ENCODE measurements around the gene CEP70. TPM values are rescaled to one million over a fixed set of nuclear protein-coding genes. Genes with fewer than 3 reads are reported as not detected.

Gene CEP70
- total RNA-seq, 4 donors from 2014 or later: 11.2 to 57.8 (median 23.0) TPM

DNA sequence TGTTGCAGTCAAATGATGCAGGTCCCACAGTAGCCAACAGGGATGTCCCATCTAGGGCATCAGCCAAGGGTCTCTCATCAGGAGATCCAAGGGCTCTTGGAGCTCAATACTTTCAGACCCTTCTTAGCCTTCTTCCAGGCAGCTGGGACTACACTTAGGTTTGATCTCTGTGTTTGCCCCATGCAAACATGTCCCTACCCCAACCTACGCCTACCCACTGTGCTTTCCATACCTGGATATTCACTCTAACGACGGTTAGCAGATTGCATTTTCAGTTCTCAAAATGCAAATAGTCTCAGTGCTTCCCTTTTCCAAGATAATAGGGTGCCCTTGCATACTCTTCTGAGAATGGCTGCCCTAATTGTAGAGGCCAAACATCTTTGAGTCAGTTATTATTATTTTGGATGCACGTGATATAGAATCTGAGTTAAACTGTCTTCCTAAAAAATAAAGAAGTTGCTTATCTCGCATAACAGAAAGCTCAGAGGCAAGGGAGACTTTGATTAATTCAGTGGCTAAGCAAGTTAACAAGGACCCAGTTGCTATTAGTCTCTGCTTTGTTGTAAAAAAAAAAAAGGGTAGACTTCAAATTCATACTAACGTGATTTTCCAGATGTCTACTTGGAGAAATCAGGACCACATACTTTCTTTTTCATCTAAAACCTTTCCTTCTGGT lies 1.0 kb upstream of the CEP70 start:
- peak overlapping the region in 3 of 4 donors; percentile 83 to 97 (median 95) for H3K27ac ChIP-seq
- no peak for TF ChIP-seq POLR2A (IDR thresholded peaks at IDR 0.05)
- TF ChIP-seq, protein P1, sequence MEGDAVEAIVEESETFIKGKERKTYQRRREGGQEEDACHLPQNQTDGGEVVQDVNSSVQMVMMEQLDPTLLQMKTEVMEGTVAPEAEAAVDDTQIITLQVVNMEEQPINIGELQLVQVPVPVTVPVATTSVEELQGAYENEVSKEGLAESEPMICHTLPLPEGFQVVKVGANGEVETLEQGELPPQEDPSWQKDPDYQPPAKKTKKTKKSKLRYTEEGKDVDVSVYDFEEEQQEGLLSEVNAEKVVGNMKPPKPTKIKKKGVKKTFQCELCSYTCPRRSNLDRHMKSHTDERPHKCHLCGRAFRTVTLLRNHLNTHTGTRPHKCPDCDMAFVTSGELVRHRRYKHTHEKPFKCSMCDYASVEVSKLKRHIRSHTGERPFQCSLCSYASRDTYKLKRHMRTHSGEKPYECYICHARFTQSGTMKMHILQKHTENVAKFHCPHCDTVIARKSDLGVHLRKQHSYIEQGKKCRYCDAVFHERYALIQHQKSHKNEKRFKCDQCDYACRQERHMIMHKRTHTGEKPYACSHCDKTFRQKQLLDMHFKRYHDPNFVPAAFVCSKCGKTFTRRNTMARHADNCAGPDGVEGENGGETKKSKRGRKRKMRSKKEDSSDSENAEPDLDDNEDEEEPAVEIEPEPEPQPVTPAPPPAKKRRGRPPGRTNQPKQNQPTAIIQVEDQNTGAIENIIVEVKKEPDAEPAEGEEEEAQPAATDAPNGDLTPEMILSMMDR (IDR thresholded peaks at IDR 0.05): no peak
- H3K27me3 ChIP-seq: no peaks in the 10 kb centered on the region
- H3K9me3 ChIP-seq: no peaks in the 10 kb centered on the region
- peak overlapping the region in 3 of 4 donors; percentile 59 to 85 (median 82) for H3K4me3 ChIP-seq
- peaks cover 0 to 17% (median 0%) of the 10 kb centered on the region in 4 donors for H3K4me1 ChIP-seq
- H3K36me3 ChIP-seq: no peaks in the 10 kb centered on the region
- DNase-seq: no peak

DNA sequence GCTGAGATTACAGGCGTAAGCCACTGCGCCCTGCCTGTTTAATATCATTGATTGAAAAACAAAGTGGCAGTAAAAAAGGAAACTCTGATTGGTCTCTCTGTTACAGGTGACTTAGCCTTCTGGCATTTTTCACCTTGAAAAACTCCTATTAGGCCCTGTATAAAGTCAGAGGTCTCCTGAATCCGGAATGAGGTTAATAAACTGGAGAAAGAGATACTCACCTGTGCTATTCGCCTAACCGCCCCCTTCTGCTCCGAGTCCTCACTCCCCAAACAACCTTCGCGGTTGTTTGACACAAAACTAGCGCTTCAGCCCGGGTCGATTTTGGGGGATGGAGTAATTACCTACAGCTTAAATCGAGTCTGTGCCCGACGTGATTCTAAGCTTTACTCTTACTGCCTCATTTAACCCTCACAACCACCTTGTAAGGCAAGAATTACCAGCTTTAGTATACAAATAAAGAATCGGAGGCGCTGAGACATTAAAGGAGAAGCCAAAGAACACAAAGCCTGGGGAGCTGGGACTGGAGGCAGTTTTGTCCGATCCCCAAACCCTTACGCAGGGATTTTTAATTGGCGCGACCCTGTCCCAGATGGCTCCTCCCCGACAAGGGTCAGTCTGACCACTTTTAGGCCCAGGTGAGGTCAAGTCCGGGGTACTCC lies 441 bp downstream of the CEP70 start:
- no peak for DNase-seq
- peak overlapping the region; percentile 83 to 97 (median 92) for H3K27ac ChIP-seq
- TF ChIP-seq, protein P1 (IDR thresholded peaks at IDR 0.05): no peak
- TF ChIP-seq POLR2A (IDR thresholded peaks at IDR 0.05): no peak
- peaks cover 0 to 17% (median 0%) of the 10 kb centered on the region in 4 donors for H3K4me1 ChIP-seq
- H3K9me3 ChIP-seq: no peaks in the 10 kb centered on the region
- peak overlapping the region; percentile 59 to 85 (median 71) for H3K4me3 ChIP-seq
- H3K27me3 ChIP-seq: no peaks in the 10 kb centered on the region
- H3K36me3 ChIP-seq: no peaks in the 10 kb centered on the region

DNA sequence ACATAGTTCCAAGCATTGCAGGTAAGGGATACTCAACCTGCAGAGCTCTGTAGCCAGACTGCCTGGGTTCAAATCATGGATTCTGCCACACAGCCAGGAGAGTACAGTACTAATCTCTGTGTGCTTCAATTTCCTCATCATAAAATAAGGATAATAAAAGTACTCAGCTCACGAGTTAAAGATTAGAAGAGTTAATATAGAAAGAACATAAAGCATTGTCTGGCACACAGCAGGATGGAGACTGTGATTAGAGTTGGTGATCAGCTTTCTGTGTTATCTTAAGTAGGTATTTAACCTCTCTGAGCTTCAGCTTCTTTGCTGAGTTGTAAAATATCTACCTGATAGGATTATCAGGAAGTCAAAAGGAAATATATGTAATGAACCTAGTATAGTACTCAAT lies 2.7 kb downstream of the CEP70 start:
- H3K36me3 ChIP-seq: no peaks in the 10 kb centered on the region
- H3K4me1 ChIP-seq: peaks cover 0 to 17% (median 0%) of the 10 kb centered on the region in 4 donors
- no peaks in the 10 kb centered on the region for H3K9me3 ChIP-seq
- H3K27me3 ChIP-seq: no peaks in the 10 kb centered on the region
- H3K4me3 ChIP-seq: no peak overlapping the region
- DNase-seq: no peak
- H3K27ac ChIP-seq: no peak overlapping the region
- TF ChIP-seq, protein P1 (IDR thresholded peaks at IDR 0.05): no peak
- TF ChIP-seq POLR2A (IDR thresholded peaks at IDR 0.05): no peak

GRCh38 chr3:138588445-138588844 lies 5.6 kb downstream of the CEP70 start:
- Histone ChIP-seq H3K27ac (no peak overlapping the region), H3K9me3 (no peaks in the 10 kb centered on the region), H3K36me3 (no peaks in the 10 kb centered on the region), H3K4me3 (no peak overlapping the region), H3K27me3 (no peaks in the 10 kb centered on the region), H3K4me1 (peaks cover 0 to 17% (median 0%) of the 10 kb centered on the region in 4 donors)
- TF ChIP-seq POLR2A (IDR thresholded peaks at IDR 0.05): no peak
- TF ChIP-seq, protein P1 (IDR thresholded peaks at IDR 0.05): no peak
- DNase-seq: no peak

DNA sequence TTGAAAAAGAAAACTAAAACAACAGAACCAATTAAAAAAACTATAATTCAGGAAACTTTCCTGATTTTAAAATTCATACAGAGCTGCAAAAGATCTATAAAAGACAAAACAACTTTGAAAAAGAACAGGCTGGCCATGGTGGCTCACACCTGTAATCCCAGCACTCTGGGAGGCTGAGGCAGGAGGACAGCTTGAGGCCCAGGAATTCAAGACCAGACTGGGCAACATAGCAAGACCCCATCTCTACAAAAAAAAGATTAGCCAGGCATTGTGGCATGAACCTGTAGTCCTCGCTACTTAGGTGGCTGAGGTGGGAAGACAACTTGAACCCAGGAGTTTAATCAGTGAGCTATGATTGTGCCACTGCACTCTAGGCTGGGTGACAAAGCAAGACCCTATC lies 6.7 kb downstream of the CEP70 start:
- no peak overlapping the region for H3K4me3 ChIP-seq
- H3K9me3 ChIP-seq: no peaks in the 10 kb centered on the region
- no peaks in the 10 kb centered on the region for H3K36me3 ChIP-seq
- DNase-seq: no peak
- H3K4me1 ChIP-seq: peaks cover 0 to 7% (median 0%) of the 10 kb centered on the region in 4 donors
- H3K27ac ChIP-seq: no peak overlapping the region
- TF ChIP-seq, protein P1 (IDR thresholded peaks at IDR 0.05): no peak
- no peak for TF ChIP-seq POLR2A (IDR thresholded peaks at IDR 0.05)
- no peaks in the 10 kb centered on the region for H3K27me3 ChIP-seq
